ENCODE data around the gene RPA3.

DNA sequence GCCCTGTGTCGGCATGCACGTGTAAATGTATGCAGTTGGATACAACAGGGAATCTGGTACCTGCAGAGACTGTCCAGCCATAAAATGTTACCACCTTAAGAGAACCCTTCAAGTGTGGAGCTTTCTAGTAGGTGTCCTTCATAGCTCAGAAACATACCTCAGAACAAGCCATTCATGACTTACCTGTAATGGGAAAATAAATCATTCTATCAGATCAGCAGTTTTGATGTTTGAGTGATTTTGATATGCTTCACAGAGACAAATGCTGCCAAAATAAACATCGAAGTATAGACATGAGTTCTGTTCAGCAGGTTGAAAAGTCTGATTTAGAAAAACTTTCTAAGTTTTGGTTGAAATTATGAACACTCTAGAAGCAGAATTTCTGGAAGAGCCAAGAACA lies 111.4 kb downstream of the RPA3 start:
- TF ChIP-seq, protein P1, sequence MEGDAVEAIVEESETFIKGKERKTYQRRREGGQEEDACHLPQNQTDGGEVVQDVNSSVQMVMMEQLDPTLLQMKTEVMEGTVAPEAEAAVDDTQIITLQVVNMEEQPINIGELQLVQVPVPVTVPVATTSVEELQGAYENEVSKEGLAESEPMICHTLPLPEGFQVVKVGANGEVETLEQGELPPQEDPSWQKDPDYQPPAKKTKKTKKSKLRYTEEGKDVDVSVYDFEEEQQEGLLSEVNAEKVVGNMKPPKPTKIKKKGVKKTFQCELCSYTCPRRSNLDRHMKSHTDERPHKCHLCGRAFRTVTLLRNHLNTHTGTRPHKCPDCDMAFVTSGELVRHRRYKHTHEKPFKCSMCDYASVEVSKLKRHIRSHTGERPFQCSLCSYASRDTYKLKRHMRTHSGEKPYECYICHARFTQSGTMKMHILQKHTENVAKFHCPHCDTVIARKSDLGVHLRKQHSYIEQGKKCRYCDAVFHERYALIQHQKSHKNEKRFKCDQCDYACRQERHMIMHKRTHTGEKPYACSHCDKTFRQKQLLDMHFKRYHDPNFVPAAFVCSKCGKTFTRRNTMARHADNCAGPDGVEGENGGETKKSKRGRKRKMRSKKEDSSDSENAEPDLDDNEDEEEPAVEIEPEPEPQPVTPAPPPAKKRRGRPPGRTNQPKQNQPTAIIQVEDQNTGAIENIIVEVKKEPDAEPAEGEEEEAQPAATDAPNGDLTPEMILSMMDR (IDR thresholded peaks at IDR 0.05; ENCODE audit: borderline replicate concordance, extremely low read depth, low read length, poor library complexity, severe bottlenecking), result no peak
- no peak for TF ChIP-seq EZH2 (IDR thresholded peaks at IDR 0.05; ENCODE audit: borderline replicate concordance, low read depth, low read length, severe bottlenecking)
